Fibroblast of the aortic adventitia (primary cell): Measurements from ENCODE around the gene PITPNM2. TPM values are rescaled to one million over a fixed set of nuclear protein-coding genes. Genes with fewer than 3 reads are reported as not detected.

Experiments
- DNase-seq: peaks from one replicate; pipeline ENCODE4 v3.0.0-alpha.2; 2010; ENCODE audit warnings: low read depth
- H3K4me3 ChIP-seq: 2 replicates; pipeline ENCODE4 v1.5.1; 2011; ENCODE audit warnings: low read depth, mild to moderate bottlenecking, control low read depth, low read length, moderate library complexity
- CTCF ChIP-seq: IDR thresholded peaks from 2 replicates; pipeline ENCODE4 v1.5.1; 2011; ENCODE audit warnings: mild to moderate bottlenecking, low read length, control low read depth, inconsistent platforms; ENCODE audit not compliant: insufficient read depth
- total RNA-seq: library from RNA; depleted of rRNA; stranded (reverse); fragments of >200 nt; gene quantifications from 2 replicates; pipeline ENCODE4 v1.2.3, GENCODE V29; 2012; ENCODE audit warnings: low replicate concordance

The PITPNM2 gene
- total RNA-seq, 1 donor = 4.1 TPM

- H3K4me3 ChIP-seq = no peak overlapping the region
- no peak for TF ChIP-seq CTCF
- no peak for DNase-seq
These were observed 2.7 kb downstream of the PITPNM2 start for GRCh38 chr12:123148223-123148622.

DNA sequence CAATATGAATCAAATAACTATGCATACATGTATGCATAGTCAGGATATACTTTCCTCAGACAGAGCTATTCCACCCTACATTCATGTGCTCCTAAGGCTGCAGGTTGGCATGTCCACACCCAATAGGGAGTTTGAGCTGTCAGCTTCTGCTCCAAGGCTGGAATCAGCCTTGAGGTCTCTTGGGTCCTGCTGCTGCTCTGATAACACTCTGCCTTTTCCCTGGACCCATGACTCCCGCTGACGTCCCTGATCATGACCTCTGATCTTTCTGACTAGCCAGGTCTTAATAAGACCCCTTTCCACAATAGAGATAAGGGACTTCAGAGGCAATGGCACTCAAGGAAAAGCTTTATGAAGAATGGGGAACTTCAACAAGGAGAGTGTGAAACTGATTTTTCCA is 5.7 kb downstream of the PITPNM2 start:
- no peak for DNase-seq
- no peak overlapping the region for H3K4me3 ChIP-seq
- TF ChIP-seq CTCF = no peak

GRCh38 chr12:123143736-123144461 is 7.0 kb downstream of the PITPNM2 start:
- no peak for DNase-seq
- TF ChIP-seq CTCF = no peak
- no peak overlapping the region for H3K4me3 ChIP-seq

DNA sequence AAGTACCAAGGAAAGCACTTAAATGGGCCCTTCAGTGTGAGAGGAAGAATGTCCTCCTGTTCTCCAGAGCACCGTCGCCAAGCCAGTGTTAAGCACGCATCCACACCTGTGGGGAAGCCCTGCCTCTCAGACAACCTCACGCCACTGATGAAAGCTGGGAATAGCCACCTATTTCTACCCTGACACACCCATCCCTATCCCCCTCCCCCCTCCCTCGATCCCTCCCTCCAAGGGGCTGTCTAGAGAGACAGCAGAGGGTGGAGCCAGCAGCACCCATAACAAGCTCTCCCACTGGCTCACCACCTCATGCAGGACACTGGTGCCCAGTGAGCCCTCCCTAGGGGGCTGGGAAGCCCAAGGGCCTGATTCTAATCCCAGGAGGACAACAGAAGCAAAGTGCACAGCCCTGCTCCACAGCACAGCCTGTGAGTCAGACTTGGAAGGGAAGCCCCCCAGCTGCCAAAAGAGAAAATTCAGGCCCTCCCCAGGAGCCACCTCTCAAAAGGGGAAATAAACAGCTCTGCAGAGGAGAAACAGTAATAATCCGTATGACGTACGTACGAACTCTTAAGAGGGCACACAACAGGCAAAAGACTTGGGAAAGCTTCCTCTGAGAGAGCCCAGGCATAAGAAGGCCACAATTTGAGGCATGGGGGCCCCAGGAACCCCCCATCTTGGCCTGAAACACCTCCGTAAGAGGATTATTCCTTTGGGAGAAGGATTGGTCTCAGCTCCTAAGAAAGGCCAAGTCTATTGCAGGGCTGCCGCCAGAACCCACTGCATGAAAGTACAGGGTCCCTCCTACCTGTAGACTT is 7.8 kb downstream of the PITPNM2 start:
- H3K4me3 ChIP-seq = no peak overlapping the region
- no peak for DNase-seq
- no peak for TF ChIP-seq CTCF

- DNase-seq = no peak
These were observed 8.4 kb downstream of the PITPNM2 start for GRCh38 chr12:123142518-123142840.

More at GRCh38 chr12:123142518-123142840, 8.4 kb downstream of the PITPNM2 start:
- no peak for TF ChIP-seq CTCF
- H3K4me3 ChIP-seq = no peak overlapping the region
